CD8-positive, alpha-beta memory T cell (primary cell): ENCODE data around the gene IFIT1. TPM values are rescaled to one million over a fixed set of nuclear protein-coding genes. Genes with fewer than 3 reads are reported as not detected.

Source experiments
- CTCF ChIA-PET: fragments of 350-600 bp; sonication (Branson Sonifier 250); formaldehyde crosslinking; loops from one replicate; lab custom pipeline; 2021; ENCODE audit warnings: antibody characterized with exemption; lab: Charles Lee
- POLR2A ChIA-PET: fragments of 350-600 bp; sonication (Branson Sonifier 250); formaldehyde crosslinking; loops from one replicate; lab custom pipeline; 2021; ENCODE audit warnings: antibody characterized with exemption; lab: Charles Lee
- DNase-seq, 5 donors: peaks; one replicate each; pipeline versions ENCODE4 v3.0.0 to v3.0.0-alpha.2; 2020 to 2022; ENCODE audit warnings: mixed read lengths in 1 of 5
- H3K27ac ChIP-seq: one replicate; pipeline ENCODE4 v1.7.0; 2013; ENCODE audit warnings: low read depth, mild to moderate bottlenecking, low read length, moderate library complexity
- H3K27me3 ChIP-seq: 2 replicates; pipeline ENCODE4 v1.7.0; 2013; ENCODE audit warnings: low read length, mild to moderate bottlenecking; ENCODE audit not compliant: insufficient read depth, poor library complexity, severe bottlenecking
- H3K36me3 ChIP-seq: 2 replicates; pipeline ENCODE4 v1.7.0; 2013; ENCODE audit warnings: mild to moderate bottlenecking, low read length, moderate library complexity; ENCODE audit not compliant: insufficient read depth
- H3K4me1 ChIP-seq: 2 replicates; pipeline ENCODE4 v1.7.0; 2013; ENCODE audit warnings: mild to moderate bottlenecking, low read length, moderate library complexity; ENCODE audit not compliant: insufficient read depth
- H3K4me3 ChIP-seq: 2 replicates; pipeline ENCODE4 v1.7.0; 2013; ENCODE audit warnings: mild to moderate bottlenecking, low read length
- H3K9me3 ChIP-seq: 2 replicates; pipeline ENCODE4 v1.7.0; 2013; ENCODE audit warnings: mild to moderate bottlenecking, low read length
- H3K27ac Mint-ChIP-seq, 8 donors: one replicate each; pipeline ENCODE4 v1.8.0; 2020 to 2021; ENCODE audit warnings: mixed read lengths in 8 of 8, mild to moderate bottlenecking in 6 of 8, inconsistent platforms in 3 of 8, moderate library complexity in 3 of 8
- H3K27me3 Mint-ChIP-seq, 2 donors: one replicate each; pipeline ENCODE4 v1.8.0; 2020 to 2021; ENCODE audit warnings: mixed read lengths in 2 of 2, mild to moderate bottlenecking in 1 of 2, moderate library complexity in 1 of 2
- H3K36me3 Mint-ChIP-seq, 3 donors: one replicate each; pipeline ENCODE4 v1.8.0; 2020 to 2021; ENCODE audit warnings: mixed read lengths in 3 of 3, inconsistent platforms in 1 of 3, mild to moderate bottlenecking in 1 of 3
- H3K4me1 Mint-ChIP-seq, 3 donors: one replicate each; pipeline ENCODE4 v1.8.0; 2020 to 2021; ENCODE audit warnings: mixed read lengths in 3 of 3, inconsistent platforms in 1 of 3, mild to moderate bottlenecking in 1 of 3
- H3K4me3 Mint-ChIP-seq, 7 donors: one replicate each; pipeline ENCODE4 v1.8.0; 2020 to 2021; ENCODE audit warnings: mixed read lengths in 7 of 7, mild to moderate bottlenecking in 6 of 7, moderate library complexity in 4 of 7, inconsistent platforms in 2 of 7
- H3K9me3 Mint-ChIP-seq, 5 donors: one replicate each; pipeline ENCODE4 v1.8.0; 2020 to 2022; ENCODE audit warnings: mixed read lengths in 5 of 5, mild to moderate bottlenecking in 3 of 5, moderate library complexity in 2 of 5, inconsistent platforms in 1 of 5
- polyA plus RNA-seq: library from polyadenylated mRNA; unstranded; fragments of 300-500 nt; fragmentation: Illumina TruSeq; gene quantifications from one replicate; pipeline ENCODE4 v1.2.3, GENCODE V29; 2021
- total RNA-seq, 2 experiments: library from RNA; stranded (reverse); gene quantifications; one replicate each; pipeline ENCODE4 v1.2.3, GENCODE V29; 2021

IFIT1 gene, protein sequence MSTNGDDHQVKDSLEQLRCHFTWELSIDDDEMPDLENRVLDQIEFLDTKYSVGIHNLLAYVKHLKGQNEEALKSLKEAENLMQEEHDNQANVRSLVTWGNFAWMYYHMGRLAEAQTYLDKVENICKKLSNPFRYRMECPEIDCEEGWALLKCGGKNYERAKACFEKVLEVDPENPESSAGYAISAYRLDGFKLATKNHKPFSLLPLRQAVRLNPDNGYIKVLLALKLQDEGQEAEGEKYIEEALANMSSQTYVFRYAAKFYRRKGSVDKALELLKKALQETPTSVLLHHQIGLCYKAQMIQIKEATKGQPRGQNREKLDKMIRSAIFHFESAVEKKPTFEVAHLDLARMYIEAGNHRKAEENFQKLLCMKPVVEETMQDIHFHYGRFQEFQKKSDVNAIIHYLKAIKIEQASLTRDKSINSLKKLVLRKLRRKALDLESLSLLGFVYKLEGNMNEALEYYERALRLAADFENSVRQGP
- total RNA-seq (under 1 TPM; 0.39 to 0.71 TPM), polyA plus RNA-seq (4.1 TPM)

DNA sequence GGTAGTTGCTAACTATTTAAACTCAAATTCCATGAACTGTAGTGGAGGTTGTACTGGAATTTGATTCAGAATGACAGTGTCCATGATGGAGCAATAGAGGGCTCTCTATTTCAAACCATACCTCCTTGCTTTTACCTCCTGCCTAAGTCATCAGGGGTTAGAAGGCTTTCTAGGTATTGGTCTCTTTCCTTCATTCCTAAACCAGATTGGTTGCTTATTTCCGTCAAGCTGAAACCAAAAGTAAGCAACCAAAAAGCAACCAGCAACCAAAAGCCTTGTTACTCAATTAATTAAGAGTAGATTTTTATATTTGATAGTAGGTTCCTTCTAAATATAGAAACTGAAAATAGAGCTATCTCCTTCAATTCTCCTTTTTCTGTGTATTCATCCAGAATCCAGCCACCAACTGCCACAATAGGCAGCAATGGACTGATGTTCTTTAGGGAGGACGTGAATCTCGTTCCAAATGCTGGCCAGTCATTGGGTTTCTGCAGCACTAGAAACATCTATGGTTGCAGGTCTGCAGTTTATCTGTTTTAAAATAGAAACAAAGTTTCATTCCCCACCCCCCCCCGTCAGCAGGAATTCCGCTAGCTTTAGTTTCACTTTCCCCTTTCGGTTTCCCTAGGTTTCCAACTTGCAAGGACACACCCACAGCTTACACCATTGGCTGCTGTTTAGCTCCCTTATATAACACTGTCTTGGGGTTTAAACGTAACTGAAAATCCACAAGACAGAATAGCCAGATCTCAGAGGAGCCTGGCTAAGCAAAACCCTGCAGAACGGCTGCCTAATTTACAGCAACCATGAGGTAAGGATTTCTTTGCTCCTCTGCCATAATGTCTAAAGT, at the start of gene IFIT1:
Gene IFIT1 (plus strand): TSS at position 717 of the 850 bp plus-strand sequence. CDS start 90 bp downstream, at position 807.
- DNase-seq = peak; percentile 10 to 76 (median 72)
- no peaks in the 10 kb centered on the region for H3K9me3 Mint-ChIP-seq

DNA sequence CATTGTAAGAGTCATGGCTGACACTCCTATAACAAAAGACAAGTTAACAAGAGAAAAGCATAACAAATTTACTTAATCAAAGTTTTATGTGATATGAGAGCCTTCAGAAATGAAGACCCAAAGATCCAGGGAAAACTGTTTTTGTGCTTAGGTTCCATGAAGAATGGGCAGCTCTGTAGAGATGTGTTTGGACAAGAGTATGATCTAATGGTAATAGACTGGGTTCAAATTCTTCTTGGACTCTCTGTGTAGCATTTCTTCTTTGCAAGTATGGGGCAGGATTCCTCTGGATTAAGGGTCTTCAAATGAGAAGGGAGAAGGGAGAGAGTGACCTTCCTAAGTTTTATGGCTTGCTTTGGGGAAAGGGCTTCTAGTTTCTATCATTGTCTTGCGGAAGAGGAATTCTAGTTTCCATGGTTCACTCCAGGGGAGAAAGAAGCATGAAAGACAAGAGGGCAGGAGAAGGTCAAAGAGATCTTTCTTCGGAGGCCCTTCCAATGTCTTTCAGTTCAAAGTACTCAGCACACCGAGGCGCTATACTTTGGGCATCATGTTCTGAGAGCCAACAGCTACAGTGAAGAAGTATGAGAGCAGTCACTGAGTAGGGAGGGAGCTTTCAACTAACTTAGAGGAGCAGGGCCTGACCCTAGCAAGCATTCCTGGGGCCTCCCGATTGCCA, 49.2 kb upstream of the IFIT1 start:
- no peaks in the 10 kb centered on the region for H3K9me3 ChIP-seq
- Mint-ChIP-seq H3K4me1 (no peaks in the 10 kb centered on the region), H3K9me3 (no peaks in the 10 kb centered on the region), H3K27me3 (peaks cover 18 to 71% of the 10 kb centered on the region in 2 donors), H3K36me3 (peaks cover 6 to 13% (median 6%) of the 10 kb centered on the region in 3 donors), H3K4me3 (no peak overlapping the region), H3K27ac (no peak overlapping the region)
- ChIA-PET POLR2A (no interaction called here), CTCF (no interaction called here)
- no peaks in the 10 kb centered on the region for H3K4me1 ChIP-seq
- no peak for DNase-seq
- no peaks in the 10 kb centered on the region for H3K27me3 ChIP-seq
- no peak overlapping the region for H3K4me3 ChIP-seq
- no peak overlapping the region for H3K27ac ChIP-seq
- H3K36me3 ChIP-seq = no peaks in the 10 kb centered on the region

More for the DNA sequence above, at the start of gene IFIT1:
- ChIA-PET POLR2A (interaction anchor here (0.6 to 2.3 kb wide), 5 partner anchors 13 to 391 kb away, joined by 4 to 30 read pairs (median 5); partner anchors contain the start of genes IFIT2, IFIT5 and LIPA), CTCF (interaction anchor here (0.6 to 1.2 kb wide), 4 partner anchors 13 to 60 kb away, joined by 3 read pairs; partner anchors contain the start of gene IFIT5)
- H3K36me3 Mint-ChIP-seq = peaks cover 0 to 5% (median 3%) of the 10 kb centered on the region in 3 donors
- peak within 1 kb of the TSS; percentile 81 to 97 (median 92) for H3K27ac Mint-ChIP-seq
- Histone ChIP-seq H3K4me3 (peak within 1 kb of the TSS; percentile 89), H3K27ac (peak within 1 kb of the TSS; percentile 68), H3K36me3 (no peaks in the 10 kb centered on the region), H3K4me1 (peaks cover 26% of the 10 kb centered on the region), H3K27me3 (no peaks in the 10 kb centered on the region), H3K9me3 (no peaks in the 10 kb centered on the region)
- H3K4me1 Mint-ChIP-seq = peaks cover 23 to 43% (median 35%) of the 10 kb centered on the region in 3 donors
- H3K4me3 Mint-ChIP-seq = peak within 1 kb of the TSS; percentile 83 to 95 (median 94)
- H3K27me3 Mint-ChIP-seq = peaks cover 0 to 1% of the 10 kb centered on the region in 2 donors

DNA sequence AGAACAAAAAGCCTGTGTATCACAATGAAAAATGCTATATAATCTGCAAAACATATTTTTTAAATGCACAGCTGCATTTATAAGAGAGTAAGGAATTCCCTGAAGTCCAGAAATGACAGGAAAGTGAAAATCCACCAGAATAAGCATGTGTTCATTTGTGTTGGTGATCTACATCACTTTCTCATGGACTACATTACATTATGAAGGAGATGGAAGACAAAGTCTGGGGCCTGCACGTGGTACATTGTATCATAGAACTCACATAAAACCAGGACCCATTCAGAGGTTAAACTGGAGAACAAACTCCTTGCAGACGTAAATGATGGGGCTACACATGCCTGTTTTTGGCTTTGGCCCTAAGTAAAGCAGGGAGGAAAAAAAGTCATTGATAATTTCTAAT, 48.3 kb upstream of the IFIT1 start:
- Histone ChIP-seq H3K27ac (no peak overlapping the region), H3K27me3 (no peaks in the 10 kb centered on the region), H3K9me3 (no peaks in the 10 kb centered on the region), H3K4me3 (no peak overlapping the region), H3K36me3 (no peaks in the 10 kb centered on the region), H3K4me1 (no peaks in the 10 kb centered on the region)
- H3K27me3 Mint-ChIP-seq = peaks cover 15 to 63% of the 10 kb centered on the region in 2 donors
- no peak overlapping the region for H3K4me3 Mint-ChIP-seq
- H3K4me1 Mint-ChIP-seq = no peaks in the 10 kb centered on the region
- no peak overlapping the region for H3K27ac Mint-ChIP-seq
- H3K36me3 Mint-ChIP-seq = peaks cover 2 to 8% (median 2%) of the 10 kb centered on the region in 3 donors
- POLR2A ChIA-PET = no interaction called here
- no peaks in the 10 kb centered on the region for H3K9me3 Mint-ChIP-seq
- DNase-seq = no peak
- CTCF ChIA-PET = no interaction called here

DNA sequence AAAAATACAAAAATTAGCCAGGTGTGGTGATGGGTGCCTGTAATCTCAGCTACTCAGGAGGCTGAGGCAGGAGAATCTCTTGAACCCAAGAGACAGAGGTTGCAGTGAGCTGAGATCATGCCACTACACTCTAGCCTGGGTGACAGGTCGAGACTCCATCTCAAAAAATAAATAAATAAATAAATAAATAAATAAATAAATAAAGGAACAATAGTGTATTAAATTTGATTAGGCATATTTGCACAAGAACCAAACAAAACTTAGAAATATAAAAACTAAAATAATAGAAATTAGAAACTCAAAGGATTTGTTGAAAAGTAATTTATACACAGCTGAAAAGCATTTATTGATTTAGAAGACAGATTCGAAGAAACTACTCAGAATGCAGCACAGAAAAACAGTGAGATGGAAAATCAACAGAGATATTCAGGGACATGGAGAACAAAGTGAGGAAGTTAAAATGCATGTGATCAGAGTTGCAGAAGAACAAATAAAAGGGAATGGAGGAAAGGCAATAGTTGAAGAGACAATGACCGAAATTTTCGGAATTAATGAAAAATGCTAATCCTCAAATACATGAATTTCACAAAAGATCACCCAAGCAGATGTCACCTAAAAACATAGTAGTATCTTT, 46.9 kb upstream of the IFIT1 start:
- no peaks in the 10 kb centered on the region for H3K27me3 ChIP-seq
- POLR2A ChIA-PET = no interaction called here
- no peaks in the 10 kb centered on the region for H3K36me3 ChIP-seq
- Mint-ChIP-seq H3K4me3 (no peak overlapping the region), H3K27ac (no peak overlapping the region), H3K36me3 (peaks cover 0 to 4% (median 0%) of the 10 kb centered on the region in 3 donors), H3K9me3 (no peaks in the 10 kb centered on the region), H3K4me1 (no peaks in the 10 kb centered on the region), H3K27me3 (peaks cover 16 to 57% of the 10 kb centered on the region in 2 donors)
- H3K4me3 ChIP-seq = no peak overlapping the region
- H3K27ac ChIP-seq = no peak overlapping the region
- H3K9me3 ChIP-seq = no peaks in the 10 kb centered on the region
- DNase-seq = no peak
- no peaks in the 10 kb centered on the region for H3K4me1 ChIP-seq
- CTCF ChIA-PET = interaction anchor here (1.0 to 1.2 kb wide), 2 partner anchors 24 to 44 kb away, joined by 3 read pairs; partner anchors contain the start of gene IFIT2

DNA sequence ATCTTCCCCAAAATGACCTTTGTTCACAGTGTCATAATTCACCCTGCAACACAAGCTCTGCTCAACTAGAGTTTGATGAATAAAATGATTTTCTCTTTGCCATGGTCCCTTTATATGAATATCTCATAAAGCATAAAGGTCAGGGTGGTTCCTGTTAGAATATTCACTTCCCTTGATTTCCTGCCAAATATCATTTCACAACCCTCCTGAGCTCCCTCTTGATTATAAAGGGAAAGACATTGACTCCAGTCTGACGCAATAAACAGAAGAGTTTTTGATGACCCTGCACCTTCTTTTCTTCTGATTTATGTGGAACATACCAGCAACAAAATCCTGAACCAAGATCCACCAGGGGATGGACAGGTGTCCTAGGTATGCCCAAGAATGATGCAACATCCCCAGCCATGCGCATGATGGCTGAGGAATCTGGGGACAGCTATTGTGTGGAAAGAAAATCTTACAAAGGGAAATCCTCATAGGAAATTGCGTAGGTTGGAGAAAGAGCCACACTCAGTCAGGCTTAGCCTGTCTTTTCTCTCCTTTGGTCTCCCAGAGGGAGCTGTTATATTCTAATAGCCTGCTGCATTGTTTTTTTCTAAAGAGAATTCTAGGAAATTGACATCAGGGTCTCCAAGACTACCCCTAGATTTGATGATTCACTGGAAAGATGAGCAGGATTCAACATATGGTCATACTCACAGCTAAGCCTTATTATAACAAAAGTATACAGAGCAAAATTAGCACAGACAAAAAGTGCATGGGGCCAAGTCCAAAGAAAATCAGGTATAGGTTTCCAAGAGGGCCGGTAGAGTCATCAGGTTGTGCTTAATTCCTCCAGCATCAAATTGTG, 45.8 kb upstream of the IFIT1 start:
- POLR2A ChIA-PET = no interaction called here
- no peak overlapping the region for H3K27ac Mint-ChIP-seq

DNA sequence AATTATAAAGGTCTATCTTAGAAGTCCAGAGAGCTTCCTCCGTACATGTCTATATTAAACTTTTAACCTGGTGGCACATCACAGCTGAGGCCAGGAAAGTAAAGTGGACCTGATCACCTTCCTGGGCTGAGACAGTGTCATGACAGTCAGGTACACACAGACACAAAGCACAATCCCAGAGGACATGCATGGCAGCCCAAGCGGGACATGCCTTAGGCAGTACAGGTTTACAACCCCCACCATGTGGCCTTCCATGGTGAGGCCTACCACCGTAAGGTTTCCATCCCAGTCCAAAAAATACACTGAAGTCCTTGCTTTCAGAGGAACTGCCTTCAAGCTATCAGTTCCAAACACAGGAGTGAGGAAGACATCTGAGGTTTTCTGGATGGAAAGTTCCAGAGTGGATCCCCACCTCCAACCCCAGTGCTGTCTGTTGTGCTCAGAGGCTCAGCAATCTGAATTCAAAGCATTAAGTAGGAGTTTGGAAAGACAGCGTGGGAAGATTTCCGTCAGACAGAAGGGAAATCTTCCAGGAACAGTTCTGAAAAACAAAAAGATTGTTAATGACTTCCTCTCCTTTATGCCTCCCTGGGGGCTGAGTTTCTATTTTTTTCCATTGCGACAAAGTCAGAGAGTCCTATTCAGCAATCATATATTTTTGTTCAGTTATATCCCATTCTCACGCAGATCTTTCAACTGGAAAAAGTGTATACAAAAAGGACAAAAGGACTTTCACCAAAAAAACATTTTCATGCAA, 44.5 kb upstream of the IFIT1 start:
- Histone ChIP-seq H3K4me3 (no peak overlapping the region), H3K27me3 (no peaks in the 10 kb centered on the region), H3K36me3 (no peaks in the 10 kb centered on the region), H3K27ac (no peak overlapping the region), H3K4me1 (no peaks in the 10 kb centered on the region), H3K9me3 (no peaks in the 10 kb centered on the region)
- POLR2A ChIA-PET = no interaction called here
- Mint-ChIP-seq H3K9me3 (no peaks in the 10 kb centered on the region), H3K4me1 (no peaks in the 10 kb centered on the region), H3K36me3 (peaks cover 0 to 2% (median 0%) of the 10 kb centered on the region in 3 donors), H3K4me3 (no peak overlapping the region), H3K27me3 (peaks cover 25 to 56% of the 10 kb centered on the region in 2 donors), H3K27ac (no peak overlapping the region)
- CTCF ChIA-PET = no interaction called here
- no peak for DNase-seq

More for the DNA sequence above, 45.8 kb upstream of the IFIT1 start:
- H3K27ac ChIP-seq = no peak overlapping the region
- no peak overlapping the region for H3K4me3 ChIP-seq
- H3K36me3 ChIP-seq = no peaks in the 10 kb centered on the region
- CTCF ChIA-PET = interaction anchor here (1.0 to 1.2 kb wide), 2 partner anchors 23 to 45 kb away, joined by 3 read pairs; partner anchors contain the start of gene IFIT2
- no peak for DNase-seq
- no peaks in the 10 kb centered on the region for H3K4me1 ChIP-seq
- no peaks in the 10 kb centered on the region for H3K9me3 ChIP-seq
- peaks cover 17 to 55% of the 10 kb centered on the region in 2 donors for H3K27me3 Mint-ChIP-seq
- H3K4me3 Mint-ChIP-seq = no peak overlapping the region
- no peaks in the 10 kb centered on the region for H3K9me3 Mint-ChIP-seq
- no peaks in the 10 kb centered on the region for H3K4me1 Mint-ChIP-seq
- peaks cover 0 to 4% (median 0%) of the 10 kb centered on the region in 3 donors for H3K36me3 Mint-ChIP-seq
- H3K27me3 ChIP-seq = no peaks in the 10 kb centered on the region
